CD4-positive, alpha-beta memory T cell (primary cell): ENCODE measurements around the gene SCO1. TPM values are rescaled to one million over a fixed set of nuclear protein-coding genes. Genes with fewer than 3 reads are reported as not detected.
"Not testable (repeated sequence)": the region's sequence is repeated elsewhere in the genome, so short reads cannot be mapped to it uniquely, and the experiment has no call there.

Source experiments
- CTCF ChIA-PET: fragments of 350-600 bp; sonication (Branson Sonifier 250); formaldehyde crosslinking; loops from one replicate; lab custom pipeline; 2021; ENCODE audit warnings: inconsistent platforms; ENCODE audit not compliant: partially characterized antibody; lab: Charles Lee
- POLR2A ChIA-PET: fragments of 350-600 bp; sonication (Branson Sonifier 250); formaldehyde crosslinking; loops from one replicate; lab custom pipeline; 2021; ENCODE audit not compliant: partially characterized antibody; lab: Charles Lee
- DNase-seq, 5 donors: peaks; one replicate each; pipeline versions ENCODE4 v3.0.0 to v3.0.0-alpha.2; 2020 to 2022; ENCODE audit warnings: mixed read lengths in 1 of 5
- H3K27ac ChIP-seq: one replicate; pipeline ENCODE4 v1.7.0; 2013; ENCODE audit warnings: low read depth, low read length
- H3K27me3 ChIP-seq: 2 replicates; pipeline ENCODE4 v1.7.0; 2013; ENCODE audit warnings: mild to moderate bottlenecking, low read length, moderate library complexity; ENCODE audit not compliant: insufficient read depth
- H3K36me3 ChIP-seq: 2 replicates; pipeline ENCODE4 v1.7.0; 2013; ENCODE audit warnings: mild to moderate bottlenecking, low read length, moderate library complexity; ENCODE audit not compliant: insufficient read depth
- H3K4me1 ChIP-seq: 2 replicates; pipeline ENCODE4 v1.7.0; 2013; ENCODE audit warnings: mild to moderate bottlenecking, low read length, moderate library complexity; ENCODE audit not compliant: insufficient read depth
- H3K4me3 ChIP-seq, 2 donors: one replicate each; pipeline ENCODE4 v1.7.0; 2013; ENCODE audit warnings: low read length in 2 of 2, mild to moderate bottlenecking in 1 of 2
- H3K9me3 ChIP-seq, 2 donors: one replicate each; pipeline ENCODE4 v1.7.0; 2013; ENCODE audit warnings: low read length in 2 of 2, control low read depth in 1 of 2; ENCODE audit not compliant: control insufficient read depth in 1 of 2
- H3K27ac Mint-ChIP-seq, 7 donors: one replicate each; pipeline ENCODE4 v1.8.0; 2020 to 2021; ENCODE audit warnings: mixed read lengths in 7 of 7, mild to moderate bottlenecking in 6 of 7, inconsistent platforms in 3 of 7, moderate library complexity in 3 of 7
- H3K27me3 Mint-ChIP-seq, 2 donors: one replicate each; pipeline ENCODE4 v1.8.0; 2020 to 2021; ENCODE audit warnings: mixed read lengths in 2 of 2
- H3K36me3 Mint-ChIP-seq, 2 donors: one replicate each; pipeline ENCODE4 v1.8.0; 2020 to 2021; ENCODE audit warnings: mixed read lengths in 2 of 2, inconsistent platforms in 1 of 2, mild to moderate bottlenecking in 1 of 2
- H3K4me1 Mint-ChIP-seq, 4 donors: one replicate each; pipeline ENCODE4 v1.8.0; 2020 to 2021; ENCODE audit warnings: mixed read lengths in 4 of 4, mild to moderate bottlenecking in 1 of 4
- H3K4me3 Mint-ChIP-seq, 8 donors: one replicate each; pipeline ENCODE4 v1.8.0; 2020 to 2021; ENCODE audit warnings: mixed read lengths in 8 of 8, mild to moderate bottlenecking in 7 of 8, moderate library complexity in 6 of 8, inconsistent platforms in 3 of 8
- H3K9me3 Mint-ChIP-seq, 8 donors: one replicate each; pipeline ENCODE4 v1.8.0; 2020 to 2021; ENCODE audit warnings: mixed read lengths in 8 of 8, mild to moderate bottlenecking in 5 of 8, inconsistent platforms in 3 of 8, moderate library complexity in 1 of 8
- intact Hi-C: fragments of 100-400 bp; cut with micrococcal nuclease; formaldehyde crosslinking; loops from one replicate; pipeline ENCODE4 v1.15.1; 2023
- polyA plus RNA-seq, 2 donors: library from polyadenylated mRNA; unstranded; fragments of 300-500 nt; fragmentation: Illumina TruSeq; gene quantifications; one replicate each; pipeline ENCODE4 v1.2.3, GENCODE V29; 2021
- total RNA-seq, 2 experiments: library from RNA; stranded (reverse); gene quantifications; one replicate each; pipeline ENCODE4 v1.2.3, GENCODE V29; 2021

The SCO1 gene
- total and polyA plus RNA-seq, 4 experiments from 2014 or later, result 12.9 to 26.1 (median 23.1) TPM

GRCh38 chr17:10702574-10702973 is 5.2 kb upstream of the SCO1 start:
- Mint-ChIP-seq H3K4me1 (peaks cover 44 to 77% (median 60%) of the 10 kb centered on the region in 4 donors), H3K4me3 (peak overlapping the region in 7 of 8 donors; percentile 12 to 80 (median 40)), H3K9me3 (no peaks in the 10 kb centered on the region), H3K27ac (peak overlapping the region; percentile 13 to 92 (median 85)), H3K36me3 (peaks cover 19 to 48% of the 10 kb centered on the region in 2 donors), H3K27me3 (no peaks in the 10 kb centered on the region)
- ChIA-PET POLR2A (no interaction called here), CTCF (interaction anchor here (0.7 to 0.8 kb wide), 2 partner anchors 19 to 35 kb away, joined by 3 read pairs; no protein-coding TSS in a partner anchor)
- DNase-seq, result no peak
- H3K4me3 ChIP-seq, result no peak overlapping the region
- no peaks in the 10 kb centered on the region for H3K27me3 ChIP-seq
- H3K9me3 ChIP-seq, result no peaks in the 10 kb centered on the region
- intact Hi-C loops, result no loop called here
- H3K4me1 ChIP-seq, result peaks cover 64% of the 10 kb centered on the region
- peak overlapping the region; percentile 26 for H3K27ac ChIP-seq
- H3K36me3 ChIP-seq, result peaks cover 18% of the 10 kb centered on the region

GRCh38 chr17:10699856-10700255 is 2.5 kb upstream of the SCO1 start:
- Histone ChIP-seq H3K9me3 (no peaks in the 10 kb centered on the region), H3K4me1 (peaks cover 71% of the 10 kb centered on the region), H3K4me3 (no peak overlapping the region), H3K27ac (peak overlapping the region; percentile 45), H3K36me3 (peaks cover 10% of the 10 kb centered on the region), H3K27me3 (no peaks in the 10 kb centered on the region)
- Mint-ChIP-seq H3K36me3 (peaks cover 5 to 40% of the 10 kb centered on the region in 2 donors), H3K9me3 (no peaks in the 10 kb centered on the region), H3K4me3 (peak overlapping the region; percentile 65 to 91 (median 82)), H3K4me1 (peaks cover 44 to 81% (median 61%) of the 10 kb centered on the region in 4 donors), H3K27ac (peak overlapping the region; percentile 78 to 96 (median 91)), H3K27me3 (no peaks in the 10 kb centered on the region)
- POLR2A ChIA-PET, result interaction anchor here (0.7 to 1.3 kb wide), 3 partner anchors 32 to 1298 kb away, joined by 3 to 5 read pairs (median 5); partner anchors contain the start of gene ZNF18
- intact Hi-C loops, result loop anchor here (5.0 kb wide), 1 partner anchor 1297 kb away; the partner anchor contains the start of gene ZNF18
- CTCF ChIA-PET, result interaction anchor here (0.9 to 3.1 kb wide), 4 partner anchors 11 to 83 kb away, joined by 3 to 10 read pairs (median 4); no protein-coding TSS in a partner anchor
- DNase-seq, result peak; percentile 53 to 66 (median 59)

- DNase-seq, result peak in 1 of 5 donors; percentile 2
- peaks cover 64% of the 10 kb centered on the region for H3K4me1 ChIP-seq
- Mint-ChIP-seq H3K4me1 (peaks cover 42 to 76% (median 57%) of the 10 kb centered on the region in 4 donors), H3K27ac (peak overlapping the region; percentile 91 to 98 (median 93)), H3K36me3 (peaks cover 15 to 46% of the 10 kb centered on the region in 2 donors), H3K9me3 (no peaks in the 10 kb centered on the region), H3K27me3 (no peaks in the 10 kb centered on the region), H3K4me3 (peak overlapping the region; percentile 91 to 98 (median 97))
- H3K27me3 ChIP-seq, result no peaks in the 10 kb centered on the region
- peak overlapping the region; percentile 80 to 95 for H3K4me3 ChIP-seq
- no peaks in the 10 kb centered on the region for H3K9me3 ChIP-seq
- ChIA-PET POLR2A (no interaction called here), CTCF (no interaction called here)
- intact Hi-C loops, result loop anchor here (5.0 kb wide), 1 partner anchor 1299 kb away; the partner anchor contains the start of gene ZNF18
- H3K36me3 ChIP-seq, result peaks cover 13% of the 10 kb centered on the region
- H3K27ac ChIP-seq, result peak overlapping the region; percentile 96
Measured at GRCh38 chr17:10698096-10698818, 924 bp upstream of the SCO1 start.

- H3K27me3 Mint-ChIP-seq, H3K27ac ChIP-seq, H3K9me3 ChIP-seq, POLR2A ChIA-PET, H3K27me3 ChIP-seq, H3K9me3 Mint-ChIP-seq, DNase-seq: not testable (repeated sequence)
- CTCF ChIA-PET, result interaction anchor here (1.8 kb wide), 1 partner anchor 41 kb away, joined by 8 read pairs; no protein-coding TSS in a partner anchor
- Histone ChIP-seq H3K4me1 (peaks cover 44% of the 10 kb centered on the region), H3K4me3 (peak overlapping the region in 1 of 2 donors; percentile 95), H3K36me3 (peaks cover 25% of the 10 kb centered on the region)
- Mint-ChIP-seq H3K36me3 (peaks cover 31 to 62% of the 10 kb centered on the region in 2 donors), H3K4me3 (peak overlapping the region; percentile 36 to 98 (median 96)), H3K4me1 (peaks cover 29 to 68% (median 50%) of the 10 kb centered on the region in 4 donors), H3K27ac (peak overlapping the region in 1 of 7 donors; percentile 91)
- intact Hi-C loops, result loop anchor here (5.0 kb wide), 1 partner anchor 1301 kb away; the partner anchor contains the start of gene ZNF18
Measured at GRCh38 chr17:10695875-10696407, 1.4 kb downstream of the SCO1 start.

GRCh38 chr17:10687499-10687898 is 9.8 kb downstream of the SCO1 start:
- H3K4me1 Mint-ChIP-seq, result peaks cover 22 to 36% (median 30%) of the 10 kb centered on the region in 4 donors
- H3K9me3 ChIP-seq, result no peaks in the 10 kb centered on the region
- H3K27me3 Mint-ChIP-seq, result no peaks in the 10 kb centered on the region
- no peaks in the 10 kb centered on the region for H3K27me3 ChIP-seq
- no peak overlapping the region for H3K27ac ChIP-seq
- H3K36me3 Mint-ChIP-seq, result peaks cover 69 to 76% of the 10 kb centered on the region in 2 donors
- peaks cover 4% of the 10 kb centered on the region for H3K4me1 ChIP-seq
- H3K4me3 ChIP-seq, result no peak overlapping the region
- H3K36me3 ChIP-seq, result peaks cover 39% of the 10 kb centered on the region
- intact Hi-C loops, result no loop called here
- CTCF ChIA-PET, result no interaction called here
- POLR2A ChIA-PET, result no interaction called here
- H3K27ac Mint-ChIP-seq, result no peak overlapping the region
- DNase-seq, result no peak
- H3K9me3 Mint-ChIP-seq, result no peaks in the 10 kb centered on the region
- no peak overlapping the region for H3K4me3 Mint-ChIP-seq

- Histone ChIP-seq H3K9me3 (no peaks in the 10 kb centered on the region), H3K36me3 (peaks cover 30% of the 10 kb centered on the region), H3K27ac (no peak overlapping the region), H3K4me3 (no peak overlapping the region), H3K4me1 (no peaks in the 10 kb centered on the region), H3K27me3 (no peaks in the 10 kb centered on the region)
- Mint-ChIP-seq H3K27me3 (no peaks in the 10 kb centered on the region), H3K36me3 (peaks cover 68 to 73% of the 10 kb centered on the region in 2 donors), H3K27ac (peak overlapping the region in 1 of 7 donors; percentile 21), H3K4me3 (no peak overlapping the region), H3K9me3 (no peaks in the 10 kb centered on the region), H3K4me1 (peaks cover 4 to 10% (median 9%) of the 10 kb centered on the region in 4 donors)
- intact Hi-C loops, result no loop called here
- peak in 1 of 5 donors; percentile 3 for DNase-seq
- POLR2A ChIA-PET, result no interaction called here
- CTCF ChIA-PET, result interaction anchor here (0.9 to 2.2 kb wide), 4 partner anchors 13 to 66 kb away, joined by 3 to 9 read pairs (median 4); partner anchors contain the start of genes ADPRM and SCO1
Measured at GRCh38 chr17:10683853-10684252, 13.5 kb downstream of the SCO1 start.
